GM12801 (cell line): ENCODE data around the gene STUB1.

Experiments used
- TF ChIP-seq, protein P1 (sequence below): IDR thresholded peaks from one replicate; pipeline ENCODE4 v1.5.1; 2011; ENCODE audit warnings: control low read depth; ENCODE audit not compliant: insufficient read length; ENCODE audit errors: extremely low read depth

Gene STUB1

GRCh38 chr16:710500-711075 lies 30.4 kb downstream of the STUB1 start:
- TF ChIP-seq, protein P1, sequence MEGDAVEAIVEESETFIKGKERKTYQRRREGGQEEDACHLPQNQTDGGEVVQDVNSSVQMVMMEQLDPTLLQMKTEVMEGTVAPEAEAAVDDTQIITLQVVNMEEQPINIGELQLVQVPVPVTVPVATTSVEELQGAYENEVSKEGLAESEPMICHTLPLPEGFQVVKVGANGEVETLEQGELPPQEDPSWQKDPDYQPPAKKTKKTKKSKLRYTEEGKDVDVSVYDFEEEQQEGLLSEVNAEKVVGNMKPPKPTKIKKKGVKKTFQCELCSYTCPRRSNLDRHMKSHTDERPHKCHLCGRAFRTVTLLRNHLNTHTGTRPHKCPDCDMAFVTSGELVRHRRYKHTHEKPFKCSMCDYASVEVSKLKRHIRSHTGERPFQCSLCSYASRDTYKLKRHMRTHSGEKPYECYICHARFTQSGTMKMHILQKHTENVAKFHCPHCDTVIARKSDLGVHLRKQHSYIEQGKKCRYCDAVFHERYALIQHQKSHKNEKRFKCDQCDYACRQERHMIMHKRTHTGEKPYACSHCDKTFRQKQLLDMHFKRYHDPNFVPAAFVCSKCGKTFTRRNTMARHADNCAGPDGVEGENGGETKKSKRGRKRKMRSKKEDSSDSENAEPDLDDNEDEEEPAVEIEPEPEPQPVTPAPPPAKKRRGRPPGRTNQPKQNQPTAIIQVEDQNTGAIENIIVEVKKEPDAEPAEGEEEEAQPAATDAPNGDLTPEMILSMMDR: no peak

DNA sequence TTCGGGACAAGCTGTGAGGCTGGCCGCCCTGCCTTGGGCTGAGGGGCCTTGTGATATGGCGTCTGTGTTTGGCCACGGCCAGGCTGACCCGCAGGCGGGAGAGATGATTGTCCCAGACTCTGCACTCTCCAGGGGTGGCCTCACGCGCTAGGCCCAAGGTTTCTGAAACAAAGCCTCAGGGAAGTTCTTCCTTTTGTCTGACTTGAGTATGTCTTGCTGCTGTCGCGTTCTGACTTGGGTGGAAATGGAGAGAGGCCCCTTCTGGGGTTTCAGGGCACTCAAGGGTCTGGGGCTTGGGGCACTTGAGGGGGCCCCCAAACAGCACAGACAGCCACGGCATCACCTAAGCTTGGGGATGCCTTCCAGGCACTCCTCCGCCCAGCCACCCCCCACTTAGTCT lies 30.9 kb downstream of the STUB1 start:
- TF ChIP-seq, protein P1: no peak

DNA sequence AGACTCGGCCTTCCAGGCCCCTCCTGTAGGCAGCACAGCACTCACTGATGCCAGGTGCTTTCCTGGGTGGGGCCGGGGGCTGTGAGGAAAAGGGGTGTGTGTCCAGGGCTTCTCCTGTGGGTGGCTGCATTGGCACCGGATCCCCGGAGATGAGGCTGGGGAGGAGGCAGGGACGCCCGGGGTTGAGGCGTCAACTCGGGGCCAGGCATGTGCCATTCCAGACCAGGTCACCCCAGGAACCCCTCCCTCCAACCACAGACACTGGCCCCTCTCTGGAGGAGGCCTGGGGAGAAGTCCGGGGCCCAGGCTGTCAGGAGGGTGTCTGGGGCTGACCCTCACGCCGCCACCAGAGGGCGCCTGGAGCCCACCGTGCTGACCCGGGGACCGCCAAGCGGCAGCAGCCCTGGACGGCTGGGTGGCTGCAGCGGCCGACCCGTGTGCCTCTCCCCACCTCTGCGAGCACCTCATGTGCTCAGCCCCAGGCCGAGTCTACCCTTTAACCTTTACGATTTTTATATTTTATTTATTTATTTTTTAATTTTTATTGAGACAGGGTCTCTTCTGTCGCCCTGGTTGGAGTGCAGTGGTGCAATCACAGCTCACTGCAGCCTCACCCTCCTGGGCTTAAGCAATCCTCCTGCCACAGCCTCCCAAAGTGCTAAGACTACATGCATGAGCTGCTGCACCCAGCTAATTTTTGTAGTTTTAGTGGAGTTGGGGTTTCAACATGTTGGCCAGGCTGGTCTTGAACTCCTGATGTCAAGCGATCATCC lies 31.5 kb downstream of the STUB1 start:
- TF ChIP-seq, protein P1: no peak

- TF ChIP-seq, protein P1: no peak
These were observed 33.9 kb downstream of the STUB1 start for GRCh38 chr16:714079-714478.

DNA sequence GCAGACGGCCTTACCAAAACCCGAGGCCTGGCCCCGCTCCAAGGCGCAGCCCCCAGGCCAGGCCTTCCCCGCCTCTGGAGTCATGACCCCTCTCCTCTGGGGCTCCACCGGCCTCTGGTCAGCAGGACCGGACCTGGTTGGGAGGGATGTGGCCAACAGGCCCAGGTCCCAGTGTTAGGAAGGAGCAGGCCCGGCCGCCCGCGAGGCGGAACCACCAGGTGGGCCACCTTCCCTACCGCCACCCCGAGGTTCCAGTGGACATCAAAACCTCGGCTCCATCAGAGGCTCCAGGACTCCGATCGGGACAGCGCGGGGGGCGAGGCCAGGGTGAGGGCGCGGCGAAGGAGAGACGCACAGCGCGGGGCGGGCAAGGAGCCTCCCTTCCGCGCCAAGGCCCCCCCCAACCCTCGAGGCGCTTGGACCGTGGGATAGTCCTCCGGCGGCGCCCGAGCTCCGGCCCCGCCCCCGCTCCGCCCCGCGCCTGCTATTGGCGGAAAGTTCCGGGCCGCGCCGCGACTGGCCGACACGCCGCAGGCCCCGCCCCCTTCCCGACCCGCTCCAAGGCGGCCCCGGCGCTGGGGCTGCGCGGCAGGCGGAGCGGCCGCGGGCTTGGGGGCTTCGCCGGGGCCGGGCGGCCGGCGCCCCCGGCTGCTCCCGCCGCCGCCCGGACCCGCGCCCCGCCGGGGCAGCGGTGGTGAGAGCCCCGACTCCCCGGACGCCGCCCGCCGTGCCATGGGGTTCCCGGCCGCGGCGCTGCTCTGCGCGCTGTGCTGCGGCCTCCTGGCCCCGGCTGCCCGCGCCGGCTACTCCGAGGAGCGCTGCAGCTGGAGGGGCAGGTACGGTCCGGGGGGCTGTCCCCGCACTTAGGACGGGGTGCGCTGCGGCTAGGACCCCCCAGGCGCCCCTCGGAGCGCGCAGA lies 34.6 kb downstream of the STUB1 start, which contains the start of gene METRN:
Gene METRN (plus strand): TSS at position 561 of the 919 bp plus-strand sequence. CDS start 172 bp downstream, at position 733.
- TF ChIP-seq, protein P1: no peak

DNA sequence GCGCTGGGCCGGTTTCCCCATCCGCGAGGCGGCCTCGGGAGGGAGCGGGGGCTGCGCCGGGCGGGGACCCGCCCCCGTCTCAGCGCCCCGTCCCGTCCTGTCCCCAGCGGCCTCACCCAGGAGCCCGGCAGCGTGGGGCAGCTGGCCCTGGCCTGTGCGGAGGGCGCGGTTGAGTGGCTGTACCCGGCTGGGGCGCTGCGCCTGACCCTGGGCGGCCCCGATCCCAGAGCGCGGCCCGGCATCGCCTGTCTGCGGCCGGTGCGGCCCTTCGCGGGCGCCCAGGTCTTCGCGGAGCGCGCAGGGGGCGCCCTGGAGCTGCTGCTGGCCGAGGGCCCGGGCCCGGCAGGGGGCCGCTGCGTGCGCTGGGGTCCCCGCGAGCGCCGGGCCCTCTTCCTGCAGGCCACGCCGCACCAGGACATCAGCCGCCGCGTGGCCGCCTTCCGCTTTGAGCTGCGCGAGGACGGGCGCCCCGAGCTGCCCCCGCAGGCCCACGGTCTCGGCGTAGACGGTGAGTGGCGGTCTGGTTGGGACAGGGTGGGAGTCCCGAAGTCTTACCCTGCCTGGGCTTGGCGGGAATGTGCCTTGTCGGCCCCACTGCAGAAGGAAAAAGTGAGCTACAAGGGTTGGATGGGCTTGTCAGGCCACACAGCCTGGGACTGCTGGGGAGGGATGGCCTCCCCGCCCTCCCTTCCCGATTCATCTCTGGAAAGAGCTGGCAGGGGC lies 35.4 kb downstream of the STUB1 start:
- TF ChIP-seq, protein P1: no peak

- TF ChIP-seq, protein P1: no peak
These were observed 36.0 kb downstream of the STUB1 start for GRCh38 chr16:716200-716568.
